ENCODE measurements around the gene FCHSD2.
"Not testable (repeated sequence)": the region's sequence is repeated elsewhere in the genome, so short reads cannot be mapped to it uniquely, and the experiment has no call there.

Gene FCHSD2

GRCh38 chr11:73061434-73061833 lies 80.7 kb downstream of the FCHSD2 start:
- DNase-seq (ENCODE audit: low read depth in 2 of 2), result not testable (repeated sequence)

- DNase-seq (ENCODE audit: low read depth in 2 of 2), result no peak
Measured at GRCh38 chr11:73059915-73060314, 82.2 kb downstream of the FCHSD2 start.

- DNase-seq (ENCODE audit: low read depth in 2 of 2), result no peak
Measured at GRCh38 chr11:73058989-73059674, 83.0 kb downstream of the FCHSD2 start.

DNA sequence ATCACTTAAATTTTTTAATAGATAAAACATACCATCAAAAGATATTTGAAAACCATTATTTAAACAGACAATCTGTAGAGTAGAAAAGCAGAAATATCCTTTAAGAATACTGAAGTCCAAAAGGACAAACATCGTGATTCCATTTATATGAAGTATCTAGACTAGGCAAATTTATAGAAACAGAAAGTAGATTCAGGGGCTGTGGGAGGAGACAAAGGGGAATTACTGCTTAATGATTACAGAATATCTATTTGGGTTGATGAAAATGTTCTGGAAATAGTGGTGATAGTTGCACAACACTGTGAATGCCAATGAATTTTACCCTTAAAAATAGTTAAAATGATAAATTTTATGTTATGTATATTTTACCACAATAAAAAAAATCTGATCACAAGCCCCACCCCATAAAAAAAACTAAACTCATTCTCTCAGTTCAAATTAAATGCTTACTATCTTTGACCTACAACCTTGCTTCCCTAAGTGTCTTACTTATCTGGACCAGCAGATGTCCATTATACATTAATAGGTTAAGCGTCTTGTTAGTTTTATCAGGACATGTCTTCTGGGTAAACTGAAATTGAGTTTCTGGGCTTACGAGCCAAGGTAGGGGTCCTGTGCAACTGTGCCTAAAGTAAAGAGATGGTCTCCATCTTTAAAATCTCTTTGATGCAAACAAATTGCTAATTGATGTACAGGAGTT lies 86.3 kb downstream of the FCHSD2 start:
- DNase-seq (ENCODE audit: low read depth in 2 of 2), result no peak

DNA sequence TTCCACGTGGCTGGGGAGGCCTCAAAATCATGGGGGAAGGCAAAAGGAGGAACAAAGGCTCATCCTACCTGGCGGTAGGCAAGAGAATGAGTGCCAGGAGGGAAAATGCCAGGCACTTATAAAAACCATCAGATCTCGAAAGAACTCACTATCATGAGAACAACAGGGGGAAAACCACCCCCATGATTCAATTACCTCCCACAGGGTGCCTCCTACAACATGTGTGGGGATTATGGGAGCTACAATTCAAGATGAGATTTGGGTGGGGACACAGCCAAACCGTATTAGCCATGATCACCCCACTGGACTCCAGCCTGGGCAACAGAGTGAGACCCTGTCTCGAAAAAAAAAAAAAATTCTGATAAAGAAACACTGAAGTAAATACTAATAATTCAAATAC lies 87.1 kb downstream of the FCHSD2 start:
- no peak for DNase-seq (ENCODE audit: low read depth in 2 of 2)

- DNase-seq (ENCODE audit: low read depth in 2 of 2), result no peak
Measured at GRCh38 chr11:73053964-73054363, 88.2 kb downstream of the FCHSD2 start.

DNA sequence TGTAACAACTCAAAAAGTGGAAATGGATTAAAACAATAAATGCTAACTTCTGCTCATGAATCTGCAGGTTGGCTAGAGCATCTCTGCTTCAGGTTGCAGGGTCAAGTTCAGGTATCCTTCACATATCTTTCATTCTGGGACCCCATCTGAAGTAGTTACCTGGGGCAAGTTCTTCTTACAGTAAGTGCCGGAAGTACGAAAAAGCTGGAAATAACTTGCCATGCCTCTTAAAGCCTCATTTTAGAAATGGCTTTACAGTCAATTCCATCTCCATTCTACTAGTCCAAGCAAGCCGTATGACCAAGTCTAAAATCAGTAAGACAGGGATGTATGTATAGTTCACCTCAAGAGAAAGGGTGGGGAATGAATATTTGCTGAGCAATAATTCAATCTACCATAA lies 93.7 kb downstream of the FCHSD2 start:
- no peak for DNase-seq (ENCODE audit: low read depth in 2 of 2)

- DNase-seq (ENCODE audit: low read depth in 2 of 2), result no peak
Measured at GRCh38 chr11:73047773-73048371, 94.2 kb downstream of the FCHSD2 start.

GRCh38 chr11:73040046-73040445 lies 102.1 kb downstream of the FCHSD2 start:
- no peak for DNase-seq (ENCODE audit: low read depth in 2 of 2)

- DNase-seq (ENCODE audit: low read depth in 2 of 2), result no peak
Measured at GRCh38 chr11:73034777-73035176, 107.3 kb downstream of the FCHSD2 start.

DNA sequence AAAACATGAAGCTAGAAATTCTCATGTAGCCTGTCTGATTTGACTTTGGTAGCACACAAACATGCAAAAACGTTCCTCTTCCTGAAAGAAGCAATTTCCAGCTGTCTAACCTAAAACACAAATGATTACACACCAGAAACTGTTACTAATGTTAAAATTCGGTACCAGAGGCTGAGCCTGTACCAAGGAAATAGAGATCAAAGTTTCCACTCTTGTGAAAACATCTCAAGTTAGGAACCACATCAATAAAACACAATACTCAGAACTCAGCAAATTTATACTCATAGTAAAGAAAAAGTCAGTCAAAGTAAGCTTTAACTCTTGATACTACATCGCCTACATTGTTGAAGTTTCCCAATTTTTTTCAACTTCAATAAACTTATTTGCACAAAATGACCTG lies 107.8 kb downstream of the FCHSD2 start:
- no peak for DNase-seq (ENCODE audit: low read depth in 2 of 2)

GRCh38 chr11:73030130-73030529 lies 112.0 kb downstream of the FCHSD2 start:
- no peak for DNase-seq (ENCODE audit: low read depth in 2 of 2)

DNA sequence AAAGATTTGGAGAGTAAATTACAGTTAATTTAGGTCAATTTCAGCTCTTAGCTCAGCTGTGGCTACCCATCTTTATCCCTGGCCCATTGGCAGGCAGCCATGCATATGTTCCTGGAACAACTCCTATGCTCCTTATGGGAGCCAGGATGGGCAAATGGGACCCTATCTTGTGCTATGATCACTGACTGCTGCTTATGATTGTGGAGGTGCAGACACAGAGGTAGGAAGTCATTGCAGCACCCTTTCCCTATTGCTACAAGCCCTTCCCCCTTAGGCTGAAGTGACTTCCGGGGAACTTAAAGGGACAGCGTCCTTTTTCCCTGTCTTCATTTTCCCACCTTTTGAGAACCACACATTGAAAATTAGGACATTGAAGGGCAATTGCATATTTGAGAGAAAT lies 112.7 kb downstream of the FCHSD2 start:
- no peak for DNase-seq (ENCODE audit: low read depth in 2 of 2)

DNA sequence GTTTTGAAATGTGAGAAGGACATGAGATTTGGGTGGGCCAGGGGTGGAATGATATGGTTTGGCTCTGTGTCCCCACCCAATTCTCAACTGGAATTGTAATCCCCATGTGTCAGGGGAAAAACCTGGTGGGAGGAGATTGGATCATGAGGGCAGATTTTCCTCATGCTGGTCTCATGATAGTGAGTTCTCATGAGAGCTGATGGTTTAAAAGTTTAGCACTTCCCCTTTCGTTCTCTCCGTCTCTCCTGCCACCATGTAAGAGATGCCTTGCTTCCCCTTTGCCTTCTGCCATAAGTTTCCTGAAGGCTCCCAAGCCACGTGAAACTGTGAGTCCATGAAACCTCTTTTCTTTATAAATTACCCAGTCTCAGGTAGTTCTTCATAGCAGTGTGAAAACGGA lies 113.5 kb downstream of the FCHSD2 start:
- DNase-seq (ENCODE audit: low read depth in 2 of 2), result no peak

DNA sequence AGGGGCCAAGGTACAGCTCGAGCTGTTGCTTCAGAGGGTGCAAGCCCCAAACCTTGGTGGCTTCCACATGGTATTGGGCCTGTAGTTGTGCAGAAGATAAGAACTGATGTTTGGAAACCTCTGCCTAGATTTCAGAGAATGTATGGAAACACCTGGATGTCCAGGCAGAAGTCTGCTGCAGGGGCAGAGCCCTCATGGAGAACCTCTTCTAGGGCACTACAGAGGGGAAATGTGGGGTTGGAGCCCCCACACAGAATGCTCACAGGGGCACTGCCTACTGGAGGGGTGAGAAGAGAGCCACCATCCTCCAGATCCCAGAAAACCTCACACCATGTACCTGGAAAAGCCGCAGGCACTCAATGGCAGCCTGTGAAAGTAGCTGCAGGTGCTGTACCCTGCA lies 114.3 kb downstream of the FCHSD2 start:
- DNase-seq (ENCODE audit: low read depth in 2 of 2), result not testable (repeated sequence)

DNA sequence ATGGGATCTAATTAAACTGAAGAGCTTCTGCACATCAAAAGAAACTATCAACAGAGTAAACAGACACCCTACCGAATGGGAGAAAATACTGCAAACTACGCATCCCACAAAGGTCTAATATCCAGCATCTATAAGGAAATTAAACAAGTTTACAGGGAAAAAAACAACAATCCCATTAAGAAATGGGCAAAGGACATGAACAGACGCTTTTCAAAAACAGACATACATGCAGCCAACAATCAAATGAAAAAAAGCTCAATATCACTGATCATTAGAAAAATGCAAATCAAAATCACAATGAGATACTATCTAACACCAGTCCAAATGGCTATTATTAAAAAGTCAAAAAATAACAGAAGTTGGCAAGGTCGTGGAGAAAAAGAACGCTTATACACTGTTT lies 117.5 kb downstream of the FCHSD2 start:
- DNase-seq (ENCODE audit: low read depth in 2 of 2), result no peak

GRCh38 chr11:73019996-73020395 lies 122.1 kb downstream of the FCHSD2 start:
- no peak for DNase-seq (ENCODE audit: low read depth in 2 of 2)

GRCh38 chr11:73019449-73019848 lies 122.7 kb downstream of the FCHSD2 start:
- no peak for DNase-seq (ENCODE audit: low read depth in 2 of 2)

- DNase-seq (ENCODE audit: low read depth in 2 of 2), result no peak
Measured at GRCh38 chr11:73018856-73019255, 123.3 kb downstream of the FCHSD2 start.

GRCh38 chr11:73017024-73017751 lies 124.9 kb downstream of the FCHSD2 start:
- no peak for DNase-seq (ENCODE audit: low read depth in 2 of 2)

DNA sequence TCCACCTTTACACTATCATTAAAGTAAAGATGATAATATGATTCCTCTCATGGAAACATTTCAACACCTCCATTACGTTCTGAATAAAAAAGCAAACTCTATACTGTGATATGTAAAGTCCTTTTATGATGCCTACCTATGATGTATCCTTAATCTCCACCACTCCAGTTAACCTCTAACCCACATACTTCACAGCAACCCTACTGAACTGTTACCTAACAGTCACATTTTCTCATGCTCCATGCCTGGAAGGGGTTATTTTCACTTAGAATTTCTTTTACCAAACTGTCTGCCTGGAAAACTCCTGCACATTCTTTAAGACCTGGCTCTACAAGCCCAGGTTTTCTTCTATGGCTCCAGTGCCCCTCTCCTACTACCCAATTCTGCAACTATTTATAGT lies 129.1 kb downstream of the FCHSD2 start:
- no peak for DNase-seq (ENCODE audit: low read depth in 2 of 2)

DNA sequence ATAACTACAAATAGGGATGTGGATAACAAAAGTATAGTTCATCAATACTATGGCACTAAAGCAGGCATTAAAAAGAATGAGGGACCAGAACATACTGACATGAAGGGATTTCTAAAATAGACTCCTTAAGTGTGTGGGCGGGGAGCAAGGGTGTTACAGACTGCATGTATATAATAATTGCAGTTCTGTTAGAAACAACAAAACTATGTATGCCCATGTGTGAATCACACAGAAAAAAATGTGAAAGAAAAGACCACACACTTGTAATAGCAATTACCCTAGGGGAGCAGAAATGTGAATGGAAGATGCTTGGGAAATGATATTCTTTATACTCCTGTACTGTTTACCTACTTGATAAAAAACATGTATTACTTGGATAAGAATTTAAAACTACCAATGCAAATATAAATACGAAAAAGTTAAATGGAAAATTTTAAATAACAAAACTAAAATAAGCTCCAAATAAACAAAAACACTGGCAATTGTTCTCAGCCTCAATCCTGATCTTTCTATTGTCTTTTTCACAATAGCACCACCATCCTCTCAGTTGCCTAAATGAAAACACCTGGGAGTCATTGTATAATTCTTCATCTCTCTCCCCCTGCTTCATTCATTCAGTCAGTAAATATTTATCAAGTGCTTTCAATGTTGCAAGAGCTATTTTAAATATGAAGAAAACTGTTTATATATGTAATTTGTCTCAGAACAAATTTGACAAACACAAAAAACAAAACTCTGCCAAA lies 129.8 kb downstream of the FCHSD2 start:
- DNase-seq (ENCODE audit: low read depth in 2 of 2), result no peak
